Heart left ventricle (tissue), 16 donors: ENCODE results near the gene SRRD. TPM values are rescaled to one million over a fixed set of nuclear protein-coding genes. Genes with fewer than 3 reads are reported as not detected.
A peak's percentile ranks its signal among the peaks of the same experiment; 100 is the strongest.

Source experiments
- ATAC-seq, 4 donors: fragments of 200-7000 bp; cut with Tn5 transposase; one replicate each; pipeline ENCODE4 v1.9.1; 2020 to 2022; ENCODE audit warnings: moderate library complexity in 4 of 4, mild to moderate bottlenecking in 3 of 4, moderate number of reproducible peaks in 1 of 4
- DNase-seq, 5 donors: peaks; one replicate each; pipeline ENCODE4 v3.0.0-alpha.2; 2020
- H3K27ac ChIP-seq, 12 donors: fragments of 200-600 bp; sonication (generic) in 4 of 12; one replicate each; pipeline versions ENCODE4 v1.5.0 to v1.8.0; 2016 to 2022; ENCODE audit warnings: mild to moderate bottlenecking in 2 of 12
- H3K27me3 ChIP-seq, 9 donors: fragments of 200-600 bp; sonication (generic) in 2 of 9; one replicate each; pipeline versions ENCODE4 v1.5.1 to v1.8.0; 2016 to 2022; ENCODE audit warnings: mild to moderate bottlenecking in 3 of 9
- H3K36me3 ChIP-seq, 9 donors: fragments of 200-600 bp; sonication (generic) in 2 of 9; one replicate each; pipeline versions ENCODE4 v1.5.0 to v1.8.0; 2018 to 2022; ENCODE audit warnings: mild to moderate bottlenecking in 2 of 9
- H3K4me1 ChIP-seq, 12 donors: fragments of 200-600 bp; sonication (generic) in 4 of 12; one replicate each; pipeline versions ENCODE4 v1.5.0 to v1.8.0; 2016 to 2022; ENCODE audit warnings: mild to moderate bottlenecking in 3 of 12
- H3K4me3 ChIP-seq, 12 donors: fragments of 200-600 bp; sonication (generic) in 4 of 12; one replicate each; pipeline versions ENCODE4 v1.5.0 to v1.8.0; 2017 to 2022; ENCODE audit warnings: mild to moderate bottlenecking in 9 of 12, moderate library complexity in 4 of 12
- H3K9me3 ChIP-seq, 12 donors: fragments of 200-600 bp; sonication (generic) in 4 of 12; one replicate each; pipeline versions ENCODE4 v1.5.0 to v1.8.0; 2016 to 2022; ENCODE audit warnings: mild to moderate bottlenecking in 1 of 12
- POLR2A ChIP-seq, 2 donors: fragments of 450-650 bp; IDR thresholded peaks; one replicate each; pipeline ENCODE4 v1.6.1; 2017; ENCODE audit warnings: antibody characterized with exemption in 2 of 2, mild to moderate bottlenecking in 2 of 2, moderate library complexity in 2 of 2
- WGBS, 4 donors: extraction: QIAGEN DNeasy Blood & Tissue Kit in 2 of 4; methylation state at CpG; one replicate each; pipeline versions ENCODE4 v1.1.5 to v1.1.7; 2013 to 2018; 5-methylcytosine and 5-hydroxymethylcytosine counted together
- intact Hi-C, 10 donors: fragments of 100-400 bp; cut with DNase I; formaldehyde crosslinking; loops; one replicate each; pipeline versions ENCODE4 v1.11.1 to v1.14.2; 2022
- polyA plus RNA-seq, 2 donors: library from polyadenylated mRNA; stranded (reverse); fragments of 200-250 nt; gene quantifications; one replicate each; pipeline ENCODE4 v1.2.3, GENCODE V29; 2013
- total RNA-seq, 9 donors: library from RNA; depleted of rRNA in 2 of 9; stranded (reverse); fragments of >200 nt in 2 of 9; fragmentation: NEBNext Ultra II Directional in 3 of 9; extraction: Animal tissue kit (Norgen Biotek cat#: 25700) in 3 of 9; gene quantifications; one replicate each; pipeline versions ENCODE4 v1.1.0 to v1.2.4, GENCODE V29; 2016 to 2023
- TF ChIP-seq, protein P1 (sequence below), 12 donors: fragments of 200-600 bp; sonication (generic) in 4 of 12; IDR thresholded peaks; one replicate each; pipeline versions ENCODE4 v1.5.0 to v1.8.0; 2018 to 2022; ENCODE audit warnings: antibody characterized with exemption in 12 of 12, mild to moderate bottlenecking in 5 of 12
- donor health status: ischemic (EF 13 %, LVEDD 7.1; RV severe dilation, severe dysfunction).
- donor health status: healthy with polysubstance abuse.
- donor health status: DM: no; HTN: yes; CAD: no.
- donor health status: DM: no; HTN: no; CAD: no.
- donor health status: ischemic (EF 25% LVEDD 6.9; RV normal size, moderate dysfunction).
- donor health status: ischemic (EF 25% LVEDD 5.7; RV mildly dilated, moderate dysfunction).
- donor health status: healthy.
- donor health status: DM: yes; HTN: yes; CAD: no.
- donor health status: ischemic (EF 35%, LVEDD 5.7; RV mildly dilated, moderate dysfunction).
- donor health status: nonischemic (EF 11% LVEDD 7.7; RV severe dilation, severe dysfunction).
- donor health status: DM: yes; HTN: yes; CAD: no.
- donor health status: PGD.
- donor health status: ischemic (EF 29% LVEDD 5.4; RV normal size, mild dysfunction).
- donor health status: nonischemic (EF 23%, LVEDD 6.1; RV moderate dilation, normal function).

Gene SRRD
- total and polyA plus RNA-seq, 11 donors, result 11.3 to 28.9 (median 23.4) TPM

DNA sequence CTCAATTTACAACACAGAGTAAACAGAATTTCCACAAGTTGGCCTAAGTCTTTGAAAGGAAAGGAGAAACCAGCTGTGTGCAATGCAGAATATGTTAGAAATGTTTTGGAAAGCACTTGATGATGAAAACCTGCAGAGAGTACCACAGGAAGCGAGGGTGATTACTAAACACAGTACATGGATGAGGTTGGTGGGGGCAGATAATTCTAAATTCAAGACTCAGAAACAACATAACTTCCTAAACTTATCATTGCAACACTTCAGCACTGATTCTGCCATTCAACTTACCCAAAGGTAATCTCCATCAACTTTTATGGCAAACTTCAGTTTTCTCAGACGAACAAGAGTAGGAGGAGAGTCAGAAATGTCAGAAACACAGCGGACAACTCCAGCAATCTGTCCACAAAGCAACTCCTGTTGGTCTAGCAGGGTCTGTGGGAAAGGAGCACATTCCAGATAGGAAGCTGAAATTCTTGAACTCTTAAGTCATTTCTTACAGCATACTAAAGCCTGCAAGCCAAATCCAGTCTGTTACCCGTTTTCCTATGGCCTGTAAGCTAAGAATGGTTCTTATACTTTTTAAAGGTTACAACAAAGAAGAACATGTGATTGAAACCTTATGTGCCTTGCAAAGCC, 6.9 kb upstream of the SRRD start:
- no peak for ATAC-seq
- Histone ChIP-seq H3K4me3 (no peak overlapping the region), H3K4me1 (peaks cover 0 to 40% (median 27%) of the 10 kb centered on the region in 12 donors), H3K9me3 (no peaks in the 10 kb centered on the region), H3K36me3 (peaks cover 0 to 80% (median 65%) of the 10 kb centered on the region in 9 donors), H3K27ac (no peak overlapping the region), H3K27me3 (no peaks in the 10 kb centered on the region)
- 82 to 85% (median 84%) methylated on average over 4 of the region's 4 CpGs for WGBS, 4 donors
- no peak for DNase-seq
- intact Hi-C loops, result no loop called here
- TF ChIP-seq, protein P1, sequence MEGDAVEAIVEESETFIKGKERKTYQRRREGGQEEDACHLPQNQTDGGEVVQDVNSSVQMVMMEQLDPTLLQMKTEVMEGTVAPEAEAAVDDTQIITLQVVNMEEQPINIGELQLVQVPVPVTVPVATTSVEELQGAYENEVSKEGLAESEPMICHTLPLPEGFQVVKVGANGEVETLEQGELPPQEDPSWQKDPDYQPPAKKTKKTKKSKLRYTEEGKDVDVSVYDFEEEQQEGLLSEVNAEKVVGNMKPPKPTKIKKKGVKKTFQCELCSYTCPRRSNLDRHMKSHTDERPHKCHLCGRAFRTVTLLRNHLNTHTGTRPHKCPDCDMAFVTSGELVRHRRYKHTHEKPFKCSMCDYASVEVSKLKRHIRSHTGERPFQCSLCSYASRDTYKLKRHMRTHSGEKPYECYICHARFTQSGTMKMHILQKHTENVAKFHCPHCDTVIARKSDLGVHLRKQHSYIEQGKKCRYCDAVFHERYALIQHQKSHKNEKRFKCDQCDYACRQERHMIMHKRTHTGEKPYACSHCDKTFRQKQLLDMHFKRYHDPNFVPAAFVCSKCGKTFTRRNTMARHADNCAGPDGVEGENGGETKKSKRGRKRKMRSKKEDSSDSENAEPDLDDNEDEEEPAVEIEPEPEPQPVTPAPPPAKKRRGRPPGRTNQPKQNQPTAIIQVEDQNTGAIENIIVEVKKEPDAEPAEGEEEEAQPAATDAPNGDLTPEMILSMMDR (IDR thresholded peaks at IDR 0.05), result no peak
- TF ChIP-seq POLR2A (IDR thresholded peaks at IDR 0.05), result no peak

DNA sequence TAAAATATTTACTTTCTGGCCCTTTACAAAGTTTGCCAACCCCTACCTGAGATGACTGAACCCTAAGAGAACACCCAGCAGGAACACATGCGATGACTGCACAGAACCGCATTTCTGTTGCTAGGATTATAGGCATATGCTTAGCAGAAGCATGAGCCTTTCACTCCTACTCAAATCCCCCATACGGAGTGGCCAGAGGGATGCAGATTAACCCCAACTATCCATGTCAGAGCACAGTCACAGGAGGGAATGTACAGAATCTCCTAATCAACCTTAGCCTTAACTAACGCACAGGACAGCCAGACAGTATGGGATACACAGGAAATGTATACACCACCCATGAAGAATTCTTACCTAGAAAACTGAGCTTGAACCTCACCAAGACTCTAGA, 6.3 kb upstream of the SRRD start:
- WGBS, 4 donors, result 32 to 38% (median 34%) methylated on average over 4 of the region's 4 CpGs
- TF ChIP-seq POLR2A (IDR thresholded peaks at IDR 0.05), result no peak
- TF ChIP-seq, protein P1 (IDR thresholded peaks at IDR 0.05), result no peak
- peaks cover 0 to 45% (median 30%) of the 10 kb centered on the region in 12 donors for H3K4me1 ChIP-seq
- no peak overlapping the region for H3K27ac ChIP-seq
- intact Hi-C loops, result no loop called here
- H3K27me3 ChIP-seq, result no peaks in the 10 kb centered on the region
- no peaks in the 10 kb centered on the region for H3K9me3 ChIP-seq
- peaks cover 0 to 76% (median 60%) of the 10 kb centered on the region in 9 donors for H3K36me3 ChIP-seq
- no peak for DNase-seq
- no peak overlapping the region for H3K4me3 ChIP-seq
- no peak for ATAC-seq

DNA sequence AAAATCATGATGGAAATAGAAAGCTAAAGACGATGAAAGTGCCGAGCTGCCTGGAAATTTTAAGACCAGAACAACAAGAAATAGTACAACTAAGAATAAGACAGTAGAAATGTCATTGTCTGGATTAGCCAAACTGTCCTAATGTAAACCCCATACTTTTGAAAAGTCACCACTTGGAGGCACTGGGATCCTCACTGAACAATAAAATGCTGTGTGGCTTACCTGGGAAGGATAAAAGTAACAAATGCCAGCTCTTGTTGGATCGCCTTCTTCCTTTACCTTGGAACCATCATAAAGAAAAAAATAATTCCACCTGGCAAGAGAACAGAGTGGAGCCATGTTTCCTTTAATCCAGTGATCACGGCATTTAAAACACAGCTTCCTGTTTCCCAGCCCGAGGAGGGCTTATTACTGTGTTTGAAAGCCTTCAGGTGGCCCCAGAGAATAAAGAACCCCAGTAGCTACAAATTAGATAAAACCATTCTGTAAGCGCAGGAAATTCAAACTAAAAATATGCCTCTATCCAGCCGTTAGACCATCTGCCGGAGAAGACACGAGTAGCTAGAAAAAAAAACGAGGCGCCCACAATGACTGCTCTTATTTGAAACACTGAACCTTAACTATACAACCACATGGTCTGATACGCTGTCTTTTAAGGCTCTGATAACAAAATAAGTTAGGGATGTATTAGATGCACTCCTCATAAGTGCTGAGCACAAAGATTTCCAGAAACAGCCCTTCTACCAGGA, 4.5 kb upstream of the SRRD start:
- intact Hi-C loops, result no loop called here
- ATAC-seq (no peak), DNase-seq (no peak)
- no peaks in the 10 kb centered on the region for H3K27me3 ChIP-seq
- TF ChIP-seq, protein P1 (IDR thresholded peaks at IDR 0.05), result no peak
- no peak for TF ChIP-seq POLR2A (IDR thresholded peaks at IDR 0.05)
- peak overlapping the region in 4 of 12 donors; percentile 5 to 39 (median 24) for H3K4me3 ChIP-seq
- H3K9me3 ChIP-seq, result no peaks in the 10 kb centered on the region
- H3K27ac ChIP-seq, result peak overlapping the region in 3 of 12 donors; percentile 11 to 63 (median 12)
- 44 to 49% (median 47%) methylated on average over 12 of the region's 12 CpGs for WGBS, 4 donors
- H3K4me1 ChIP-seq, result peaks cover under 1 to 54% (median 37%) of the 10 kb centered on the region in 12 donors
- H3K36me3 ChIP-seq, result peaks cover 0 to 57% (median 41%) of the 10 kb centered on the region in 9 donors
